ENCODE measurements around the gene ENG.

- no peak for TF ChIP-seq ZNF565 (CRISPR knock-in tag; conservative IDR thresholded peaks at IDR 0.05; ENCODE audit: low read depth)
- TF ChIP-seq TCF4 (CRISPR knock-in tag; IDR thresholded peaks at IDR 0.05; ENCODE audit: borderline replicate concordance), result no peak
- no peak for TF ChIP-seq PATZ1 (CRISPR knock-in tag; IDR thresholded peaks at IDR 0.05; ENCODE audit: borderline replicate concordance)
- no peak for TF ChIP-seq ZC3H10 (CRISPR knock-in tag; IDR thresholded peaks at IDR 0.05)
- no peak for TF ChIP-seq ZNF8 (CRISPR knock-in tag; IDR thresholded peaks at IDR 0.05)
- no peak for TF ChIP-seq SNAI2 (CRISPR knock-in tag; IDR thresholded peaks at IDR 0.05)
- no peak for TF ChIP-seq ESRRG (CRISPR knock-in tag; IDR thresholded peaks at IDR 0.05)
- no peak for TF ChIP-seq GLIS3 (CRISPR knock-in tag; IDR thresholded peaks at IDR 0.05)
- no peak for TF ChIP-seq ARNTL (CRISPR knock-in tag; IDR thresholded peaks at IDR 0.05; ENCODE audit: borderline replicate concordance, low read depth)
- no peak for TF ChIP-seq ISL1 (CRISPR knock-in tag; IDR thresholded peaks at IDR 0.05)
- TF ChIP-seq ZFP3 (CRISPR knock-in tag; IDR thresholded peaks at IDR 0.05), result no peak
- no peak for TF ChIP-seq ZFP30 (CRISPR knock-in tag; IDR thresholded peaks at IDR 0.05)
Observed at GRCh38 chr9:127847178-127847510, 7.3 kb downstream of the ENG start.

All from SK-N-SH treated with all-trans-retinoic acid at 6 μM for 48 hours (cell line).